ENCODE data around the gene PSG11. TPM values are rescaled to one million over a fixed set of nuclear protein-coding genes. Genes with fewer than 3 reads are reported as not detected.
"Not testable (repeated sequence)": the region's sequence is repeated elsewhere in the genome, so short reads cannot be mapped to it uniquely, and the experiment has no call there.

PSG11 gene
- total and polyA plus RNA-seq, 2 of the 4 experiments (the other 2 are of a cell fraction) = 0.07 to 0.18 TPM

DNA sequence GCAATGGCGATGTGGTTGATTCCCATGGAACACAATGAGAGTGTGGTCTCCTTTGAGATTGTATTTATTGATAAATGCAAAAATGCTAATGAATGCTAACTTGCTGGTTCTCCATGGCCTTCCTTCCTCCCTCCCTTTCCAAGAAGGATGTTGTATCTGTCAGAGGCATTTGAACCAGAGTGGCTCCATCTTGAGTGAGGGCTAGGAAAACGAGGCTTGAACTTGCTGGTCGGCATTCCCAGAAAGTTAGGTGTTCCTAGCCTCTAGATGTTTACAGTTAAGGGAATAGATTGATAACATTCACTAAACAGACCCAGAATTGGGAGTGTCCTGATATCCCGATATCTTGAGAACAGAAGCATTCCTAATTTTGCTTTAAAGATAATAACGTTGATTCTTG is 54.8 kb downstream of the PSG11 start:
- H2AFZ ChIP-seq (replicated peaks; ENCODE audit: low read length, poor library complexity); H3K9me1 ChIP-seq (ENCODE audit: insufficient read depth, low read length); H3K9ac ChIP-seq (ENCODE audit: low read depth, low read length); H4K91ac ChIP-seq (ENCODE audit: insufficient read depth, low read depth, low read length); CTCF ChIA-PET; H2BK120ac ChIP-seq (ENCODE audit: low read depth, low read length); ATAC-seq (ENCODE audit: low read depth); intact Hi-C loops (cut with micrococcal nuclease); H3K14ac ChIP-seq (replicated peaks; ENCODE audit: low read depth, low read length); H4K8ac ChIP-seq (ENCODE audit: low read depth in 2 of 2, low read length in 2 of 2); H2AK9ac ChIP-seq (replicated peaks; ENCODE audit: low read depth, low read length, poor library complexity); dilution Hi-C loops (cut with HindIII; ENCODE audit: low sequenced_read_pairs, unreplicated experiment); H2AK5ac ChIP-seq (ENCODE audit: low read depth, low read length); H4K20me1 ChIP-seq (ENCODE audit: insufficient read depth, low read length); H3K23ac ChIP-seq (ENCODE audit: low read depth, low read length); H3K18ac ChIP-seq (ENCODE audit: low read depth, low read length); in situ Hi-C loops (cut with MboI; ENCODE audit: low sequenced_read_pairs); H3K4me1 ChIP-seq (ENCODE audit: control insufficient read depth, insufficient read depth, low read length); H4K5ac ChIP-seq (ENCODE audit: low read depth, low read length); H2BK20ac ChIP-seq (ENCODE audit: low read depth, low read length); H3K79me1 ChIP-seq (ENCODE audit: low read depth in 1 of 2, low read length in 2 of 2); H3K36me3 ChIP-seq (ENCODE audit: control insufficient read depth, insufficient read depth, low read length); POLR2A ChIA-PET (ENCODE audit: unreplicated experiment); H3K56ac ChIP-seq (ENCODE audit: extremely low read depth, insufficient read depth, low read length); H3K27ac ChIP-seq (ENCODE audit: insufficient read depth, low read length); H3K27me3 ChIP-seq (ENCODE audit: control insufficient read depth, insufficient read depth, low read length); H2BK15ac ChIP-seq (ENCODE audit: low read depth, low read length); H3K4me2 ChIP-seq (ENCODE audit: low read depth, low read length); H3K4ac ChIP-seq (ENCODE audit: low read depth, low read length); DNase-seq; H3K9me3 ChIP-seq (ENCODE audit: control insufficient read depth, insufficient read depth, low read length); H2BK5ac ChIP-seq (ENCODE audit: low read depth, low read length, poor library complexity, severe bottlenecking); BruUV-seq (replicated peaks); H3K4me3 ChIP-seq (ENCODE audit: insufficient read depth, low read depth, low read length): not testable (repeated sequence)
- WGBS, 2 experiments (ENCODE audit: extremely low coverage in 2 of 2, insufficient read length in 1 of 2) = no CpG with 5 or more reads among the region's 5 CpGs

All from IMR-90 (cell line).